Stimulated activated CD4-positive, alpha-beta T cell treated with anti-CD3 and anti-CD28 coated beads, Interleukin-1b, Interleukin-23, amount 100 ng/mL, for 24 hours (primary cell): Measurements from ENCODE around the gene LAMA3.
A peak's percentile ranks its signal among the peaks of the same experiment; 100 is the strongest.

Experiments
- DNase-seq, 4 experiments: peaks; one replicate each; pipeline ENCODE4 v3.0.0-alpha.2; 2020; ENCODE audit warnings: low read depth in 4 of 4, low spot score in 1 of 4

LAMA3 gene

GRCh38 chr18:23967321-23968089, 278.3 kb downstream of the LAMA3 start:
- no peak for DNase-seq

- no peak for DNase-seq
These were observed 279.7 kb downstream of the LAMA3 start for GRCh38 chr18:23968638-23969604.

- no peak for DNase-seq
These were observed 280.4 kb downstream of the LAMA3 start for GRCh38 chr18:23969664-23970063.

- DNase-seq, result peak in 1 of 4 experiments; percentile 26
These were observed 281.2 kb downstream of the LAMA3 start for GRCh38 chr18:23970161-23971096.

- no peak for DNase-seq
These were observed 281.8 kb downstream of the LAMA3 start for GRCh38 chr18:23971097-23971440.

- no peak for DNase-seq
These were observed 282.5 kb downstream of the LAMA3 start for GRCh38 chr18:23971666-23972230.

- DNase-seq, result no peak
These were observed 283.2 kb downstream of the LAMA3 start for GRCh38 chr18:23972453-23972852.

GRCh38 chr18:23977103-23977502, 287.9 kb downstream of the LAMA3 start:
- no peak for DNase-seq

- DNase-seq, result no peak
These were observed 288.6 kb downstream of the LAMA3 start for GRCh38 chr18:23977719-23978483.

GRCh38 chr18:23981369-23981980, 292.2 kb downstream of the LAMA3 start:
- DNase-seq, result no peak

- no peak for DNase-seq
These were observed 293.2 kb downstream of the LAMA3 start for GRCh38 chr18:23982155-23983079.

- DNase-seq, result no peak
These were observed 293.9 kb downstream of the LAMA3 start for GRCh38 chr18:23983112-23983511.

- DNase-seq, result no peak
These were observed 297.5 kb downstream of the LAMA3 start for GRCh38 chr18:23986600-23987359.

- no peak for DNase-seq
These were observed 301.5 kb downstream of the LAMA3 start for GRCh38 chr18:23990474-23991410.

GRCh38 chr18:23992089-23992940, 303.1 kb downstream of the LAMA3 start:
- DNase-seq, result no peak

- DNase-seq, result no peak
These were observed 303.7 kb downstream of the LAMA3 start for GRCh38 chr18:23992941-23993280.
